Hepatic stellate cell (primary cell): ENCODE results near the gene MAD1L1.
"Not testable (repeated sequence)": the region's sequence is repeated elsewhere in the genome, so short reads cannot be mapped to it uniquely, and the experiment has no call there.

Source experiments
- DNase-seq: peaks from one replicate; pipeline ENCODE4 v3.0.0; 2011; ENCODE audit warnings: low spot score

Gene MAD1L1

DNA sequence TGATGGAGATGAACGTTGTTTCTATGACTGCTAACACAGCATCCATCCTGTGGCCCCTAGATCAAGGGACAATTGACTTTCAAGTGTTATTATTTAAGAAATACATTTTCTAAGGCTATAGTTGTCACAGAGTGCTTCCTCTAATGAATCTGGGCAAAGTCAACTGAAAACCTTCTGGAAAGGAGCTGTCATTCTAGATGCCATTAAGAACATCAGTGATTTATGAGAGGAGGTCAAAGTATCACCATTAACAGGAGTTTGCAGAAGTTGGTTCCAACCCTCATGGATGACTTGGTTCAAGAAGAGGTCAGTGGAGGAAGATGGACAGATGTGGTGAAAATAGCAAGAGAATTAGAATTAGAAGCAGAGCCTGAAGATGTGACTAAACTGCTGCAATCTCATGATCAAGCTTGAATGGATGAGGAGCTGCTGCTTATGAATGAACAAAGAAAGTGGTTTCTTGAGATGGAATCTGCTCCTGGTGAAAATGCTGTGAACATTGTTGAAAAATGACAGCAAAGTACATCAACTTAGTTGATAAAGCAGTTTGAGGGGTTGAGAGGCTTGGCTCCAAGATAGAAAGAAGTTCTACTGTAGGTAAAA, 400.7 kb downstream of the MAD1L1 start:
- not testable (repeated sequence) for DNase-seq

DNA sequence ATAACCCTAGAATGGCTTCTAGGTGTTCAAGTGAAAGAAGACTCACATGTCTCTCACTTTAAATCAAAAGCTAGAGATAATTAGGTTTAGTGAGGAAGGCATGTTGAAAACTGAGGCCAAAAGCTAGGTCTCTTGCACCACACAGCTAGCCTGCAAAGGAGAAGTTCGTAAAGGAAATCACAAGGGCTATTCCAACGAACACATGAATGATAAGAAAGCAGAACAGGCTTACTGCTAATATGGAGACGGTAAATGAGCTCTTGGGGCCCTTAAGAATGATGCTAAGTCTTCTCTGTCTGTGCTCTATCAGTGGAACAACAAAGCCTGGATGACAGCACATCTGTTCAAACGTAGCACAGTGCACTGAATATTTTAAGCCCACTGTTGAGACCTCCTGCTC, 401.3 kb downstream of the MAD1L1 start:
- not testable (repeated sequence) for DNase-seq

DNA sequence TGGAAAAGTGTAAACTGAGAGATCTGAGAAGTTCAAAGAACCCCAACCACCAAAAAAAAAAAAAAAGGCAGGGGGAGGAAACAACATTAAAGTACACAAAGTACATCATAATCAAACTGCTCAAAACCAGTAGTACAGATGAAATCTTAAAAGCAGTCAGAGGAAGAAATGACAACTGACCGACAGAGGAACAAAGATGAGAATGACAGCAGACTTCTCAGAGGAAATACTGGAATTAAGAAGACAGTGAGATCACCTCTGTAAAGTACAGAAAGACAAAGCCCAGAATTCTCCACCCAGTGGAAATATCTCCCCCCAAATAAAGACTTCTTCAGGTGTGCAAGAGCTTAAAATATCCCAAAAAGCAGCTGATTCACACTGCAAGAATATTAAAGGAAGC, 403.1 kb downstream of the MAD1L1 start:
- DNase-seq: not testable (repeated sequence)

DNA sequence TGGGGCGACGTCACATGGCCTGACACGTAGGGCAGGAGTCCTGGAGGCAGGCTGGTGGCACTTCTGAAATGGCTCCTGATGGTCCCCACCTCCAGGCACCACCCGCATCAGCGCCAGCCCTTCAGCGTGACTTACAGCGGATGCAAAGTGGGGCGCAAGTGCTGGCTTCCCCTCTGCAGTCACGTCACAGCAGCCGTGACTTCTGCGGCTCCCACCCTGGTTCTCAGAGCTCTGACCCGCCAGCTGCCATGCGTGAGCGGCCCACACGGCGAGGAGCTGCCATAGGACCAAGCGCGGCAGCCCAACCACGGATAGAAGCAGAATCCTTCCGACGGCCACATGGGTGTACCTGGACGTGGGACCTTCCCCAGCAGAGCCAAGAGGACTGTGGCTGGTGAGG, 403.6 kb downstream of the MAD1L1 start:
- DNase-seq: no peak

DNA sequence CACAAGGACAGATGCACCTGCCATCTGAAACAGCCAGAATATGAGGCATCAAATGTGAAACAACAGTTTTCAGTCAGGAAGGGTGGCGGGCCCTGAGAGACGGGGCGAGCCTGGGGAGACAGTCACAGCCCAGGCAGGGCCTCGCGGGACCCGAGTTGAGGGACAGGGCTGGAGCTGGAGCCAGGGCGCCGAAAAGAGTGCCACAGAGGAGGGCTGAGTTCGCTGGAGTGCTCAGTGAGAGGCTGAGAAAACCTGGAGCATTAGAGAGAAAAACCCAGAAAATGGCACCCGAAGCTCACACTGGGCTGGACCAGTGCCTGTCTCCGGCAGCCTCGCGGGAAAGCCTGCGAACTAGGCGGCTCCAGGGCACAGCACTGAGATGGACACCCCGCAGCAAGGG, 404.6 kb downstream of the MAD1L1 start:
- not testable (repeated sequence) for DNase-seq

DNA sequence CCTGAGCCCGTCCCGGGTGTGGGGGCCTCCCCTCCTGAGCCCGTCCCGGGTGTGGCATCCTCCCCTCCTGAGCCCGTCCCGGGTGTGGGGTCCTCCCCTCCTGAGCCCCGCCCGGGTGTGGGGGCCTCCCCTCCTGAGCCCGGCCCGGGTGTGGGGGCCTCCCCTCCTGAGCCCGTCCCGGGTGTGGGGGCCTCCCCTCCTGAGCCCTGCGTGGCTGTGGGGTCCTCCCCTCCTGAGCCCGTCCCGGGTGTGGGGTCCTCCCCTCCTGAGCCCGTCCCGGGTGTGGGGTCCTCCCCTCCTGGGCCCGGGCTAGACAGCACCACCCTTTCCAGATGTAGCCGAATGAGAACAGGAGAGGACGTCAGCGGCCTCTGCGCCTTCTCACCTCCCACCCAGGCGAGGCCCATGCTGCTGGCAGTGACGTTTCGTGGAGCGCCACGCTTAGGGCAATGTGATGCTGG, 405.2 kb downstream of the MAD1L1 start:
- DNase-seq: not testable (repeated sequence)

DNA sequence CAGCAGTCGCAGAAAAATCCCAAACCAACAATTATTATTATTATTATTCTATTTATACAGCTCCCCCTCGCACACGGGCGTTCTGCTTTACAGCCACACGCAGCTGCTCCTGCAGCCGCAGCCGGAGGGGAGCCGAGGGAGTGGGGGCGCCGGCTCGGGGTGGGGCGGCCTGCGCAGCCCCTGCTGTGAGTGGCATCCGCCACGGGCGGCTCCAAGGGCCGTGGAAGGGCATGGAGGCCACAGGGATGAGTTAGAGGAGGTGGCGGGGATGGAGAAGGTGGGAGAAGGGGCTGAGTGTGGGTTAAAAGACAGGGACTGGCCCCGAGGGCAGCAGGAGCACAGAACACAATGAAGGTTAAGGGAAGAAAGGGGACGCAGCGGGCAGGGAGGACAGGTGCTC, 405.8 kb downstream of the MAD1L1 start:
- DNase-seq: not testable (repeated sequence)

DNA sequence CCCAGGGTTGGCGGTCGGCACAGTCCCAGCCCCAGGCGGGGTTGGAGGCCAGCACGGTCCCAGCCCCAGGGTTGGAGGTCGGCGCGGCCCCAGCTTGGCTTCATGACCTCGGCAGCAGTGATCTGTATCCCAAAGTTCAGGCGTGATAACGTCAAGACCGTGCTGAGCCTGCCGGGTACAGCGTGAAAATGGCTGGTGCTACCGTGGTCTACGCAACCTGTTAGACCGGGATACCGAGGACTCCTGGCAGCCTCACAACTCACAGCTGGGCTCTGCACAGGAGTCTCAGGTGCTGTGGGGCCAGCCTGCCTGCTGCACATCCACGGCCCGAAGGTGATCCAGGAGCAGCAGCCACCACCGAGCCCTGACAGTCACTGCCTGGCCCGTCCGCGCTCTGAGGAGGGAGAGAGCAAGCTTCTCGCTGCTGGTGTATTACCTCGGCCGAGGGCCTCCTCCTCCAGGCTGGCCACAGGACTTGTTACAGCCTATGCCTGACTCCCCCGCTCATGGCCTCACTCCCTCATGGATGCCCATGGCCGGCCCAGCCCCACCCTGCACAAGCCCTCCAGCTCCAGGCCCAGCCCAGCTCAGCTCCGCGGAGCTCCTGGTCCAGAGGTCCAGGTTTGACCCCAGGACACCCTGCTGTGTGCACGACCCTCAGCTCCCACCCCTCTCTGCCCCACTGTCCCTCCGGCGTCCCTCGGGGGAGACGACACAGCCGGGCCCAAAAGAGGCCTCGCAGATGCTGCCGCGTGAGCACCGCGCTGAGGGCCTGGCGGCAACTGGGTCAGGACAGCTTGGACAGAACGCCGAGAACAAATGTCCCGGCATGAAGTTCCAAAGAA, 406.6 kb downstream of the MAD1L1 start:
- DNase-seq: no peak

DNA sequence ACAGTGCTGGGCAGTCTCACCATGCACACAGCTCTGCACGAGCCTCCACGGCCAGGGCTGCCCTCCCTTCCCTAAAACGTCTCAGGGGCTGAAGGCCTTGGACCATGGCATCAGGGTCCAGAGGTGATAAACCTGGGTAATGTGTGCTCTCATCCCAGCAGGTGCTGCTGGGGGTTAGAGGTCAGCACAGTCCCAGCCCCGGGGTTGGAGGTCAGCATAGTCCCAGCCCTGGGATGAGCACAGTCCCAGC, 407.2 kb downstream of the MAD1L1 start:
- not testable (repeated sequence) for DNase-seq

DNA sequence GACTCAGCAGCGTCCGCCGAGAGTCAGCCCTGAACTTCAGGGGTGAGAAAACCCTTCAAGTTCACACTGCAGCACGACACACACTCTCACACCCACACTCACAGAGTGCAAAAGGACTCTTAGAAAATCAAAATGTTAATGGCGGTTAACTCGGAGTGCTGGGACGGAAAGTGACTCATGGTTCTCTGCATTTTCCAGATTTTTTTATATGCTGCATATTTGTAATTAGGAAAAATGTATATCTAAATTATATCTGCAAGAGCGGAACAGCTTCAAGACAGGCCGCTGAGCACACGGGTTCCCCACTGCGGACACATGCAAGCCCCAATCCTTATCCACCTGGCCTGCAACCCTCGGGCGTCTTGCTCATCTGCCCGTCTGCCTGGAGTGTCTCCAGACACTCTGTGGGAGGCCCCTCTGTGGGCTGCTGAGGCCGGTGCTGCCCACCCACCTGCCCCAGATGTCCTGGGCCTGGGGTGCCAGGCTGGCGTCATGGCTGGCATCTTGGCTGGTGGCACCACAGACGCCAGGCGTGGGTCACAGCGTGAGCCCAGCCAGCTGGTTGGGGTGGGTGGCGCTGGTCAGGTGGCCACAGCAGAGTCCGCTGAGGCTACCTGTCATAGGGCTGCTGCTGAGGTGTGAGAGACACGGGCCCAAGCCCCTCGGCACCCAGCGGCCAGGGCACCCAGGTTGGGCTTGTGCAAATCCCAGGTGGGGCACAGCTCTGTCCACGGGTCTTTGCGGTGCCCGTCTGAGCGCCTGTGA, 407.7 kb downstream of the MAD1L1 start:
- DNase-seq: not testable (repeated sequence)

DNA sequence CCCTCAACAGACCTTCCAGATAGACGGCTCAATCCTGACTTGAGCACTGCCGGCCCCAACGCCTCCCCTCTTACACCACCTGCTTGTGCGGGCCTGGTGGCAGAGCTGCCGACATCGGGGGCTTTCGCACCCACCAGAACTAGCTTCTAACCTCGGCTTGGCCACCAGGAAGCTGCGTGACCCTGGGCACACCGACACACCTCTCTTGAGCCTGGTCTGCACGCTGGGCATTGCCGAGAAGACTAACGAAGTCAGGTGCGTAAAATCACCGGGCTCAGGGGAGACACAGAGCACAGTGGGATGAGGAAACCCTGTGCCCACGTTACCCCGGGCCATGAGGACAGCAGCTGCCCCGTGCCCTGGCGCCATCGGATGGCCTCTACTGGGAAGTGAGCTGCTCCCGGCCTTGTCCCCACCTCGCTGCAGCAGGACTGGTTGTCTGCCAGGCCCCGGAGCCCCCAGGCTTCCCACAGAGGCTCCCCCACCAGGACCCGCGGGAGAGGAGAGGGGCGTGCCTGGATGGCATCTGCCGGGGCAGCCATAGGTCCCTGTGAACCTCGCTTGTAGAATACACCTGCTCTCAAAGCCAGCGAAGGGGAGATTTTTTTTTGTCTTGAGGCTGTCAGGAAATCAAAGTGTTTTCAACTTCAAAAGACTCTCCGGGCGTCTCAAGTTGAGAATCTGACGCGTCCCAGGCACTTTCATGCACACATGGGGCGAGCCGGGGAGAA, 408.4 kb downstream of the MAD1L1 start:
- not testable (repeated sequence) for DNase-seq

DNA sequence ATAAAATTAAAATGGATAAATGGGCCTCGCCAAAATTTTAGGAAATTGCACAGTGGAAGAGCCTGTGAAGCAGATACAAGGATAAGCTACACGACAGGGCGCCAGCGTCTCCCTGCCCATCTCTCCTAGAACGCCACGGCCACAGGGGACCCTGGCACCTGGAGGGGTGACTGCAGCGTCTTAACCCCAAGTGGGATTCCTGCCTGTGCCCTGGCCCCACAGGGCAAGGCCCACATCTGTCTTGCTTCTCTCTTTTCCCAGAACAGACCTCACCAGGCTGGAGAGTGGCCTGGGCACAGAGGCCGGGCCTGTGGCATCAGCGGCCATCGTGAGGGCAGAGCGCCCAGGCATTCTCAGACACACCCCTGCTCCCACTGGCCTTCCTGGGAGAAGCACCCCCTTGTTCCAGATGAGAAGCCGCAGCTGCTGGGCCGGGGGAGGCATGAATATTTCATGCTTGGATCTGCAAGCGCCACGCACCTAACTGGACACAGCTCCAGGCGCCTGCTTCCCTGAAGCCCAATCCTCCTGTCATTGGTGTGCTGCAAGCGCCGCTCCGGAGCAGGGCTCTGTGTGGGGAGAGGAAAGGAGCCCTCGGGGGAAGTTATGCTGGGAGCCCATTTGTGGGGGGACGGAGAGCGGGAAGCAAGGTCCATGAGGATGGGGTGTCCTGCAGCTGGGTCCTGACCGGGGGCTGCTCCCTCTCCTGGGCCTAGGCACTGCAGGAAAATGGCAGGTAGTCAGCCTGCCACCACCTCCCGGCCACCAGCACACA, 409.2 kb downstream of the MAD1L1 start:
- no peak for DNase-seq

DNA sequence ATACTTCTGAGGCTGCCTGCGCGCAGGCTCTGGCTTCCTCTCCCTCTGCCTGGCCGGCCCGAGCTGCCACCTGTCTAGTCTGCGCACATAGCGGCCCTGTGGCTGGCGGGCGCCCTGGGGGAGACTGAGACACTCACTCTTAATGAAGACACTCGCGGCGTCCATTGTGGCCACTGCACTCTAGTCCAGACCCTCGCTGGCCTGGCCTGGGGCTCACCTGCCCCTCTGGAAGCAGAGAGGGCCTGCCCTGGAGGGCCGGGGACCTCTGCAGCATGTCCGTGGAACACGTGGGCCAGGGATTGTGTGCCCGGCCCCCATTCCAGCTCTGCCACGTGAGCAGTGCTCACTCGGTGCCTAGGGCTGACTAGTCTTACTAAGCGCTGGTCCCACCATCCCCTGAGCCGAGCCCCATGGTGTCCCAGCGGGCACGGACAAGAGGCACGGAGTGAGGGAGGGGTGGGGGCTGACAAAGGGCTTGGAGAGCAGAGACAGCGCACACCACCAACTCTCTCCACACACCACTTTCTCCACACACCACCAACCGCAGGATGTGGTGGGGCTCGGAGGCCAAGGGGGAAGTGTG, 413.4 kb downstream of the MAD1L1 start:
- no peak for DNase-seq

DNA sequence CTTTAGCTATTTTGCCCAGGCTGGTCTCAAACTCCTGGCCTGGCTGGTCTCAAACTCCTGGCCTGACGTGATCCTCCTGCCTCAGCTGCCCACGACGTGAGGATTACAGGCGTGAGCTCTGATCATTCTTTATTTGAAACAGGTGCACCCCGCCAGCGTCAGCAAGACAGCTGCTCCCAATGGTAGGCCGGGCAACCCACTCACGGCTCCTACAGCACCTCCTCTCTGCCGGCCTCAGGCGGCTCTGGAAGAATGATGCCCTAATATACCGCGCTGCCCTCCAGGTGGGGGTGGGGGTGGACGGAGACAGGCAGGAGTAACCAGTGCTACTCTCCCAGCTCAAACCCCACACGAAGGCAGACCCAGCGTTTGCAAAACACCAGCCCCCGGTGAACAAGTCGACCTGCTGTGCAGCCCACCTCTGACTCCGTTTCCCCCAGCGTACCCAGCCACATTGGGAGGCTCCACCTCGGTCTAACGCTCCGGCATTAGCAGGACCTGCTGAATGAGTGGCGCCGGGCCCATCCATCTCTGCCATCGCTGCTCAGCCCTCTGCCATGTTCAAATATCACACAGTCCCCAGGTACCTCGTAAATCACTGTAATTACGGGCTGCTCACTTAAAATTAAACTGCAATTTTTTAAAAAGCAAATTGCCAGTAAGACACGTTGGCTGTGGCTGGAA, 414.0 kb downstream of the MAD1L1 start:
- no peak for DNase-seq

DNA sequence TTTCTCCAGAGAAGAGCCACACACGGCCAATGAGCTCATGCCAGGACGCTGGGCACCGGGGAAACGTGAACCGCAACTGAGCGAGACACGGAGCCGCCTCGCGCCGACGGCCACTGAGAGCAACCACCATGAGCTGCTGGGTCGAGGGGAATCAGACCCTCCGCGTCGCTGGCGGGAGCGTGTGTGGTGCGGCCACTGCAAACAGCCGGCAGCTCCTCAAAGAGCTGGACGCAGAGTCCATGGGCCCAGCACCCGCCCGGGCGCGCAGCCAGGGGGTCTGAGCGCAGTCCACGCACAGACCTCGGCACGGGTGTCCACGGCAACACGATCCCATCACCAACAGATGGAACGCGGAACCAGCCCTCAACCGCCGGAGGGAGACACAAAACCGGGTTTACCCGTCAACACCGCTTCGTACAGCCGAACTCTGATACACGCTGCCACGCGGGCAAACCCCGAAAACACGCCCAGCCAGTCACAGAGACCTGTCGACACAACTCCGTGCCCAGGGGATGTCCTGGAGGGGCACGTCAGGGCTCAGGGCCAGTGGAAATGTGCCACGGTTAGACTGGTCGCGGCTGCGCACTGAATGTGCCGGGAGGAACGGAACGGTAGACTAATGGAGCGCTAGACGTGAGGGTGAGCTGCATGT, 415.6 kb downstream of the MAD1L1 start:
- DNase-seq: no peak

DNA sequence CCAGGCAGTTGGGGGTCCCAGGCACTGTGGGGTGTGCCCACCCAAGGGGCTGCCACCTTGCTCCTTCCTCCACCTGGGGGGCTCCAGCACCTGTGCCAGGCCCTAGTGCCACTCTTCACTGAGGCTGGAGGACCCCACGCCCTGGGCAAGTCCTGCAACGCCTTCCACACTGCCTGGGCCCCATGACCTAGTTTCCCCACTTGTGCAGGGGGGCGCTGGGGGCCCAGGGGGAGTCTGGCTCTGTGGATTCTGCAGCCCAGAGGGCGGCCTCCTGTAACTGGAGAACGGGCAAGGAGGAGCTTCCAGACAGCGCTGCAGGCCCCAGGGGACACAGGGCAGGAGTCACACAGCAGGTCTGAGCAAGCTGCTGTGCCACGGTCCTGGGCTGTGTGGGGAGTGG, 416.3 kb downstream of the MAD1L1 start:
- DNase-seq: not testable (repeated sequence)

DNA sequence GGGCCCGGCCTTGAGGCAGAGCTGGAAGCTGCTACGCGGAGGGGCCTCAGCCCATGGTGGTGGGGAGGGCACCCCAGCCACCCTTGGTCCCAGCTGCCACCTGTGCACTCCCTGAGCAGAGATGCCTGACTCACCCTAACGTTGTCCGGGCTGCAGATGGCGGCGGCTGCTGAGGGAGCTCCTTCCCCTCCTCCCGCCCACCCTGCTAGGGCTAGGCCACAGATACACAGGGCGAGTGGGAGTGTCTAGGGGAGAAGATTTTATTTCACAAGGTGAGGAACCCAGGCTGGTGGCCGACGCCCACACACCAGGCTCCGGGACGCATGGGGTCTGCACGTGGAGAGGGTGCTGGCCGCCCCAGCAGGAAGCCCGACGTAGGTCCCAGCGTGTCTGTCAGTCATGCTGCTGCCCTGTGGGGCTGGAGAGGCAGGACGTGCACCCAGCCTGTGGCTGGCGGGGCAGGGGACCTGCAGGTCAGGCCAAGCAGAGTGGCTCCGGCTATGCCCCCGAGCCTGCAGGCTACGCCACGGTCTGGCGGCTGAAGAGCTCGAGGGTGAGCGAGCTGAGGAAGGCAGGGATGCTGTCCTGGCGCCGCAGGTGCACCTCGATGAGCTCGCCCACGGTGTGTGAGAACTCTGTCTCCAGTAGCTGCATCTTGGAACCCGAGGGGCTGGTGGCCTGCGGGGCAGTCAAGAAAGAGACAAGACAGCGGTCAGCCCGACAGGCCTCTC, 417.0 kb downstream of the MAD1L1 start:
- not testable (repeated sequence) for DNase-seq

DNA sequence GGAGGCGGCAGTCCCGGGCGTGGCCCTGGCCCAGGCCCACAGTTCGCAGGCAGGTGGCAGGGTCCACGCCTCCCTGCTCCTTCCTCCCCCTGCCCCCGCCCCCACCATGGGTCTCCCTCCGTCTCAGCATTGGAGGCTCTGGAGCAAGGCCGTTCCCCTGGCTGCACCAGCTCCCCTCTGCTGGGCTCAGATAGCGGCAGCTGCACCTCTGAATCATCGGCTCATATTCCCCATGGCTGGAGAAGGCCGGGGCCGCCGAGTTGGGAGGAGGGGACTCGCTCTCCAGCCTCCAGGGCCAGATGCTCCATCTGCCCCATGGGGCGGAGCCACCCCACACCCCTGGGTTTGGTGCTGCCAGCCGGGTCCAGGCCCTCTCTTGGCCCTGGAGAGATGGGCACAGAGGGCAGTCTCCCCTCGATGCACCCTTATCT, 417.7 kb downstream of the MAD1L1 start:
- no peak for DNase-seq

DNA sequence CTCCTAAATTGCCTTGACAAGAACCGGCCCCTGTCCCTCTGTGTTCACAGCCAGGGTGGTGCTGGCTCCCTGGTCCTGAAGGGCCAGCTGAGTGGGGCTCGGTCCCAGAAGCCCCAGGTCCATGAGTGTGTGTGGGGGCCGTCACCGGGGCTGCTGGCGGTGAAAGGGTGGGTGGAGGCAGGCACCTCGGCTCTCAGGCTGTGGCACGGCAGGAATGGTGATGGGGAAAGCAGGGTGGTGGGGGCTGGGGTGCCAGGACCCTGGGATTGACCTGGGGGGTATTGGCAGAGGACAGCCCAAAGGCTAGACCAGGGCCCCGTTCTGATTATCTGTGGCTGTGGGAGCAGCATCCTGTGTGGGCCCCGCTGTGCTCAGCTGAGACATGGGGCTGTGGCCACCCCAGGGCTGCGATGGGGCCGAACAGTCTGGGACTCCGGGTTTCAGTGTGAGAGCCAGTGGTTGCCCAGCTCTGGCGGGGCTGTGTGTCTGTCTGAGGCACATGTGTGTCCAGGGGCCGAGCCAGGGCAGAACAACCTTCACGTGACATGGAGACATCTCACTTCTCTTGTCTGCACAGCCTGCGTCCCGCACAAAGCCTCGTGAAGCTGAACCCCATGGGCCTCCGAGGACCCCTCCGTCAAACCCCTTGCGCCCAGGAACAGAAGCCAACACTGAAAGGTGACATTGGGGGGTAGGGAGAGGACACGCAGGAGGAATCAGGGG, 418.5 kb downstream of the MAD1L1 start:
- DNase-seq: no peak
